Ishikawa (cell line): ENCODE results near the gene SNX24.

Experiments
- CEBPB ChIP-seq: IDR thresholded peaks from 2 replicates; pipeline ENCODE4 v1.6.1; 2012
- CREB1 ChIP-seq: IDR thresholded peaks from 2 replicates; pipeline ENCODE4 v1.6.1; 2012; ENCODE audit warnings: low read depth
- EGR1 ChIP-seq: IDR thresholded peaks from 2 replicates; pipeline ENCODE4 v1.6.1; 2012
- EP300 ChIP-seq: IDR thresholded peaks from 2 replicates; pipeline ENCODE4 v1.6.1; 2012; ENCODE audit warnings: borderline replicate concordance
- FOXM1 ChIP-seq: IDR thresholded peaks from 2 replicates; pipeline ENCODE4 v1.6.1; 2012; ENCODE audit warnings: low read depth, borderline replicate concordance
- NFIC ChIP-seq: IDR thresholded peaks from 2 replicates; pipeline ENCODE4 v1.6.1; 2012
- RAD21 ChIP-seq: IDR thresholded peaks from 2 replicates; pipeline ENCODE4 v1.6.1; 2012; ENCODE audit warnings: low read depth
- REST ChIP-seq: IDR thresholded peaks from 2 replicates; pipeline ENCODE4 v1.6.1; 2012; ENCODE audit warnings: low read depth, mild to moderate bottlenecking
- TAF1 ChIP-seq: IDR thresholded peaks from 2 replicates; pipeline ENCODE4 v1.6.1; 2012; ENCODE audit warnings: low read depth, mild to moderate bottlenecking
- TCF12 ChIP-seq: IDR thresholded peaks from 2 replicates; pipeline ENCODE4 v1.6.1; 2012; ENCODE audit warnings: low read depth
- TEAD4 ChIP-seq: IDR thresholded peaks from 2 replicates; pipeline ENCODE4 v1.6.1; 2012
- YY1 ChIP-seq: IDR thresholded peaks from 2 replicates; pipeline ENCODE4 v1.6.1; 2012; ENCODE audit warnings: low read depth
- ZBTB7A ChIP-seq: IDR thresholded peaks from 2 replicates; pipeline ENCODE4 v1.6.1; 2012; ENCODE audit warnings: low read depth
- TF ChIP-seq, protein P1 (sequence below): IDR thresholded peaks from 2 replicates; pipeline ENCODE4 v1.6.1; 2012
- TF ChIP-seq, protein P2 (sequence below): IDR thresholded peaks from 2 replicates; pipeline ENCODE4 v1.6.1; 2012

The SNX24 gene

GRCh38 chr5:123035360-123035917 is 190.0 kb downstream of the SNX24 start:
- TF ChIP-seq EP300 (no peak), CEBPB (no peak), TEAD4 (no peak), TAF1 (no peak), REST (no peak), TCF12 (no peak), ZBTB7A (no peak), CREB1 (no peak), NFIC (no peak)
- TF ChIP-seq, protein P1, sequence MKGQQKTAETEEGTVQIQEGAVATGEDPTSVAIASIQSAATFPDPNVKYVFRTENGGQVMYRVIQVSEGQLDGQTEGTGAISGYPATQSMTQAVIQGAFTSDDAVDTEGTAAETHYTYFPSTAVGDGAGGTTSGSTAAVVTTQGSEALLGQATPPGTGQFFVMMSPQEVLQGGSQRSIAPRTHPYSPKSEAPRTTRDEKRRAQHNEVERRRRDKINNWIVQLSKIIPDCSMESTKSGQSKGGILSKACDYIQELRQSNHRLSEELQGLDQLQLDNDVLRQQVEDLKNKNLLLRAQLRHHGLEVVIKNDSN, result no peak
- TF ChIP-seq, protein P2, sequence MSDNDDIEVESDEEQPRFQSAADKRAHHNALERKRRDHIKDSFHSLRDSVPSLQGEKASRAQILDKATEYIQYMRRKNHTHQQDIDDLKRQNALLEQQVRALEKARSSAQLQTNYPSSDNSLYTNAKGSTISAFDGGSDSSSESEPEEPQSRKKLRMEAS, result no peak

- TF ChIP-seq EP300 (no peak), EGR1 (no peak), RAD21 (no peak; the same call in 1 of the 2 replicates), YY1 (0 out of 2 replicates have a peak, but pooled peaks have one; percentile 31), TEAD4 (no peak), CEBPB (no peak), CREB1 (no peak), TCF12 (no peak), ZBTB7A (peak; percentile 90), FOXM1 (no peak), REST (no peak), TAF1 (no peak; the same call in 1 of the 2 replicates), NFIC (no peak)
- TF ChIP-seq, protein P2, result peak; percentile 42; the same call in 1 of the 2 replicates
- TF ChIP-seq, protein P1, result no peak
Observed at GRCh38 chr5:123035918-123036390, 190.5 kb downstream of the SNX24 start.

GRCh38 chr5:123036391-123037103 is 191.1 kb downstream of the SNX24 start, which contains the start of gene PPIC:
Gene PPIC (minus strand): TSS chr5:123036725. CDS start chr5:123036625, 100 bp downstream.
- TF ChIP-seq FOXM1, result no peak
- TF ChIP-seq, protein P2, result no peak
- TF ChIP-seq CREB1, result no peak
- TF ChIP-seq, protein P1, result 0 out of 2 replicates have a peak, but pooled peaks have one; percentile 17
- peak; percentile 47; the same call in 1 of the 2 replicates for TF ChIP-seq TEAD4
- TF ChIP-seq REST, result no peak
- TF ChIP-seq CEBPB, result no peak
- TF ChIP-seq ZBTB7A, result peak; percentile 5; the same call in 1 of the 2 replicates
- peak; percentile 6; the same call in 1 of the 2 replicates for TF ChIP-seq EGR1
- TF ChIP-seq TAF1, result no peak
- peak; percentile 22; the same call in 1 of the 2 replicates for TF ChIP-seq TCF12
- TF ChIP-seq RAD21, result no peak
- TF ChIP-seq YY1, result no peak; the same call in 1 of the 2 replicates
- TF ChIP-seq EP300, result peak; percentile 39; the same call in 1 of the 2 replicates
- TF ChIP-seq NFIC, result 0 out of 2 replicates have a peak, but pooled peaks have one; percentile 17
